ENCODE measurements around the gene TIMM8B.
"Not testable (repeated sequence)": the region's sequence is repeated elsewhere in the genome, so short reads cannot be mapped to it uniquely, and the experiment has no call there.

TIMM8B gene

GRCh38 chr11:112082729-112083128, 3.8 kb downstream of the TIMM8B start:
- H3K9me3 ChIP-seq (ENCODE audit: control insufficient read depth, low read length) = no peaks in the 10 kb centered on the region
- peaks cover 70% of the 10 kb centered on the region for H3K36me3 ChIP-seq (ENCODE audit: control insufficient read depth, insufficient read depth, low read length)

DNA sequence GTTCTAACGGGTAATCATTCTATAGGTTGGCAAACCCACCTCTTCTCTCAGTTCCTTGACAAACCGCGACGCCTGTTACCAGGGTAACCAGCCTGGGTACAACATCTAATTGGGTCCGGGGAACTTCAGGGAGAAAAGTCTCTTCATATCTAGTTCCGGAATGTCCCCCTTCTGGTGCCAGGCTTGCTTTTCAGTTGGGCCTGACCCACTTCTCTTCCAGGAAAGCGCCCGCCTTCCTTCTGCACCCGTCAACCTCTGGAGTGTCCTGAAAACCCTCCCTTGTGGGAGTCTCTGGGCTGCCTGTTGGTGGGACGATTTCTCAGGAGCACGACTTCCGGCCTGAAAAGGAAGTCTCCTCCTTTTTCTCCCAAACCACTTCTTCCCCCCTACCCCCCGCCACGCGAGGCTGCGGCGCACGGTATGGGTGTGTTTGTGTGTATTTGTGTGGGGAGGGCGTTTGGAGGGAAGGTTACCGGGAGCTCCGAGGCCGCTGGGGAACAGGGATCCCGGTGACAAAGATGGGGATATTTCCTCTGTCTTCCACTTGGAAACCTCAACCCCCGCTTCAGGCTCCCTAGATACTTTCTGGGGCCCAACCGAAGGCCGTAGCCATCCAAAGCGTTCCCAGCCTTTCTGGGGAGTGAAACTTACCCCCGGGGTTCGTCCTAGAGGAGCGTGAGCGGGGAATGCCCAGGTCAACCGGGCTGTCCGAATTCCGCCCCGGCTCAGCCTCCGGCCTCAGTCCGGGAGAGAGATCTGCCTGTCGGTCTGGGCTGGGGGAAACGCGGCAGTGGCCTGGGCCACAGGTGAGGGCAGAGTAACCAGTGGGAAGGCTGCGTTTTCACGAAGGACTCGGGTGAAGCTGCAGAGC, 12.4 kb downstream of the TIMM8B start, which contains the start of the genes NKAPD1 and PIH1D2:
TSS of gene NKAPD1 (plus strand) at position 359 of the 871 bp plus-strand sequence. CDS start 1,276 bp downstream, outside the sequence.
TSS of gene PIH1D2 (minus strand) at position 77 of the 871 bp plus-strand sequence. CDS start 843 bp downstream, outside the sequence.
- H3K4me1 ChIP-seq (ENCODE audit: control insufficient read depth, insufficient read depth, low read length, poor library complexity, severe bottlenecking) = peaks cover 13% of the 10 kb centered on the region
- no peaks in the 10 kb centered on the region for H3K9me3 ChIP-seq (ENCODE audit: control insufficient read depth, low read length)
- WGBS, 2 experiments (ENCODE audit: insufficient coverage in 2 of 2) = 1 to 2% methylated on average over 24 to 26 of the region's 43 CpGs
- H3K4me3 ChIP-seq (ENCODE audit: extremely low read depth, insufficient read depth, low read length, poor library complexity, severe bottlenecking) = peak within 1 kb of the TSS; percentile 98
- H3K27ac ChIP-seq (ENCODE audit: low read depth, low read length, severe bottlenecking) = peak within 1 kb of the TSS; percentile 97
- H3K36me3 ChIP-seq (ENCODE audit: control insufficient read depth, insufficient read depth, low read length) = peaks cover 35% of the 10 kb centered on the region

More at GRCh38 chr11:112082729-112083128, 3.8 kb downstream of the TIMM8B start:
- peak overlapping the region; percentile 85 for H3K27ac ChIP-seq (ENCODE audit: low read depth, low read length, severe bottlenecking)
- peaks cover 14% of the 10 kb centered on the region for H3K4me1 ChIP-seq (ENCODE audit: control insufficient read depth, insufficient read depth, low read length, poor library complexity, severe bottlenecking)
- WGBS, 2 experiments (ENCODE audit: insufficient coverage in 2 of 2) = 88 to 90% methylated on average over 3 to 4 of the region's 4 CpGs
- H3K4me3 ChIP-seq (ENCODE audit: extremely low read depth, insufficient read depth, low read length, poor library complexity, severe bottlenecking) = no peak overlapping the region

DNA sequence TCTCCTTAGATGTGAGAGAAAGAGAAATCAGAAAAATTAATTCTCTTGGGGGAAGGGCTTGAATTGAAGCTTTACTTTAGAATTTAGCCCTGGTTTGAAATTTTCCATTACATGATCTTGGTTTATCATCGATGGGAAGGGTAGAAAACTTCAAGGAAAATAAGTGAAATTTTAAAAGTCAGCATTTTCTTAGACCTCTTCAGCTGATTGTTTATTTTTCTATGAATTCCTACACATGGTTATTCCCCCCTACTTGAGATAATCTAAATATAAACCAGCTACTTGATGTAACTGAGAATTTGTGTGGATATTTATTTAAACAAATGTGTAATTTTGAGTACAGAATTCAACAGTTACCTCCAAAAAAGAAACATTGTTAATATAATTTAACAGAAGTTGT, 23.6 kb downstream of the TIMM8B start:
- Histone ChIP-seq H3K27ac (ENCODE audit: low read depth, low read length, severe bottlenecking) (no peak overlapping the region), H3K4me3 (ENCODE audit: extremely low read depth, insufficient read depth, low read length, poor library complexity, severe bottlenecking) (no peak overlapping the region), H3K9me3 (ENCODE audit: control insufficient read depth, low read length) (no peaks in the 10 kb centered on the region), H3K4me1 (ENCODE audit: control insufficient read depth, insufficient read depth, low read length, poor library complexity, severe bottlenecking) (no peaks in the 10 kb centered on the region), H3K36me3 (ENCODE audit: control insufficient read depth, insufficient read depth, low read length) (peaks cover 48% of the 10 kb centered on the region)
- WGBS, 2 experiments (ENCODE audit: insufficient coverage in 2 of 2) = 100% methylated on average over 1 of the region's 1 CpG; no CpG with 5 or more reads in 1 of the 2 experiments

GRCh38 chr11:112058103-112058502, 28.5 kb downstream of the TIMM8B start:
- peaks cover 88% of the 10 kb centered on the region for H3K36me3 ChIP-seq (ENCODE audit: control insufficient read depth, insufficient read depth, low read length)
- 63 to 90% methylated on average over 1 of the region's 1 CpG for WGBS, 2 experiments (ENCODE audit: insufficient coverage in 2 of 2)
- H3K9me3 ChIP-seq (ENCODE audit: control insufficient read depth, low read length) = no peaks in the 10 kb centered on the region
- no peaks in the 10 kb centered on the region for H3K4me1 ChIP-seq (ENCODE audit: control insufficient read depth, insufficient read depth, low read length, poor library complexity, severe bottlenecking)
- H3K4me3 ChIP-seq (ENCODE audit: extremely low read depth, insufficient read depth, low read length, poor library complexity, severe bottlenecking) = no peak overlapping the region
- no peak overlapping the region for H3K27ac ChIP-seq (ENCODE audit: low read depth, low read length, severe bottlenecking)

DNA sequence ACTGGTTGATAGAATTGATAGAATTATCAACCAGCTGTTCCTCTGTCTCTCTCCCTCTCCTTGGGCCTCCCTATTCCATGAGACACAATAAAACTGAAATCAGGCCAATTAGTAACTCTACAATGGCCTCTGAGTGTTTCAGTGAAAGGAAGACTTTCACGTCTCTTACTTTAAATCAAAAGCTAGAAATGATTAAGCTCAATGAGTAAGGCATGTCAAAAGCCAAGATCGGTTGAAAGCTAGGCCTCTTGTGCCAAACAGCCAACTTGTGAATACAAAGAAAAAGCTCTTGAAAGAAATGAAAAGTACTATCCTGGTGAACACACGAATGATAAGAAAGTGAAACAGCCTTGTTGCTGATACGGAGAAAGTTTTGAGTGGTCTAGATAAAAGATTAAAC, 29.4 kb downstream of the TIMM8B start:
- Histone ChIP-seq H3K4me1 (ENCODE audit: control insufficient read depth, insufficient read depth, low read length, poor library complexity, severe bottlenecking) (no peaks in the 10 kb centered on the region), H3K36me3 (ENCODE audit: control insufficient read depth, insufficient read depth, low read length) (peaks cover 88% of the 10 kb centered on the region), H3K9me3 (ENCODE audit: control insufficient read depth, low read length) (no peaks in the 10 kb centered on the region), H3K4me3 (ENCODE audit: extremely low read depth, insufficient read depth, low read length, poor library complexity, severe bottlenecking) (no peak overlapping the region), H3K27ac (ENCODE audit: low read depth, low read length, severe bottlenecking) (no peak overlapping the region)
- WGBS, 2 experiments (ENCODE audit: insufficient coverage in 2 of 2) = 75 to 97% methylated on average over 3 of the region's 4 CpGs

DNA sequence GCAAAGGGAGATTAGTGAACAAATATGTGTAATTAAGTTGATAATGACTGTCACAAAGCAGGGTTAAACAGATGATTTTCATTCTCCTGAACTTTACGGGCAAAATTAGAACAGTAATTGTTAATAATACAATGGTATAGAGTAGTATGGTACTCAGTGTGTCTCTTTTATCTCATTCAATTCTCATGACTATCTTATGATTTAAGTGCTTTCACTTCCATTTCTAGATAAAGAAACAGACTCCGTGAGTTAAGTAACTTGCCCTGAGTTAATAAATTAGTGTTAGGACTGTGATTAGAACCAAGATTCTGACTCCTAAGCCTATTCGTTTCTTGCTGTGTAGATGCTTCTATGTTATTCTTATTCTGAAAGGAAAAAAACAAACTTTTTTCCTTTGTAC, 34.8 kb downstream of the TIMM8B start:
- no peak overlapping the region for H3K27ac ChIP-seq (ENCODE audit: low read depth, low read length, severe bottlenecking)
- H3K4me3 ChIP-seq (ENCODE audit: extremely low read depth, insufficient read depth, low read length, poor library complexity, severe bottlenecking) = no peak overlapping the region
- 86% methylated on average over 1 of the region's 3 CpGs; no CpG with 5 or more reads in 1 of the 2 experiments for WGBS, 2 experiments (ENCODE audit: insufficient coverage in 2 of 2)
- H3K4me1 ChIP-seq (ENCODE audit: control insufficient read depth, insufficient read depth, low read length, poor library complexity, severe bottlenecking) = no peaks in the 10 kb centered on the region
- no peaks in the 10 kb centered on the region for H3K9me3 ChIP-seq (ENCODE audit: control insufficient read depth, low read length)
- H3K36me3 ChIP-seq (ENCODE audit: control insufficient read depth, insufficient read depth, low read length) = peaks cover 84% of the 10 kb centered on the region

GRCh38 chr11:112050721-112051120, 35.8 kb downstream of the TIMM8B start:
- no CpG with 5 or more reads among the region's 3 CpGs for WGBS, 2 experiments (ENCODE audit: insufficient coverage in 2 of 2)
- no peak overlapping the region for H3K27ac ChIP-seq (ENCODE audit: low read depth, low read length, severe bottlenecking)
- H3K4me1 ChIP-seq (ENCODE audit: control insufficient read depth, insufficient read depth, low read length, poor library complexity, severe bottlenecking) = no peaks in the 10 kb centered on the region
- no peaks in the 10 kb centered on the region for H3K9me3 ChIP-seq (ENCODE audit: control insufficient read depth, low read length)
- no peak overlapping the region for H3K4me3 ChIP-seq (ENCODE audit: extremely low read depth, insufficient read depth, low read length, poor library complexity, severe bottlenecking)
- H3K36me3 ChIP-seq (ENCODE audit: control insufficient read depth, insufficient read depth, low read length) = peaks cover 83% of the 10 kb centered on the region

GRCh38 chr11:112049777-112050176, 36.8 kb downstream of the TIMM8B start:
- no peak overlapping the region for H3K27ac ChIP-seq (ENCODE audit: low read depth, low read length, severe bottlenecking)
- no peak overlapping the region for H3K4me3 ChIP-seq (ENCODE audit: extremely low read depth, insufficient read depth, low read length, poor library complexity, severe bottlenecking)
- no peaks in the 10 kb centered on the region for H3K9me3 ChIP-seq (ENCODE audit: control insufficient read depth, low read length)
- peaks cover 85% of the 10 kb centered on the region for H3K36me3 ChIP-seq (ENCODE audit: control insufficient read depth, insufficient read depth, low read length)
- WGBS, 2 experiments (ENCODE audit: insufficient coverage in 2 of 2) = 0% methylated on average over 1 of the region's 2 CpGs
- no peaks in the 10 kb centered on the region for H3K4me1 ChIP-seq (ENCODE audit: control insufficient read depth, insufficient read depth, low read length, poor library complexity, severe bottlenecking)

GRCh38 chr11:112048256-112048655, 38.3 kb downstream of the TIMM8B start:
- peaks cover 78% of the 10 kb centered on the region for H3K36me3 ChIP-seq (ENCODE audit: control insufficient read depth, insufficient read depth, low read length)
- H3K9me3 ChIP-seq (ENCODE audit: control insufficient read depth, low read length); H3K27ac ChIP-seq (ENCODE audit: low read depth, low read length, severe bottlenecking); H3K4me3 ChIP-seq (ENCODE audit: extremely low read depth, insufficient read depth, low read length, poor library complexity, severe bottlenecking); H3K4me1 ChIP-seq (ENCODE audit: control insufficient read depth, insufficient read depth, low read length, poor library complexity, severe bottlenecking): not testable (repeated sequence)
- WGBS, 2 experiments (ENCODE audit: insufficient coverage in 2 of 2) = 100% methylated on average over 1 of the region's 3 CpGs; no CpG with 5 or more reads in 1 of the 2 experiments

DNA sequence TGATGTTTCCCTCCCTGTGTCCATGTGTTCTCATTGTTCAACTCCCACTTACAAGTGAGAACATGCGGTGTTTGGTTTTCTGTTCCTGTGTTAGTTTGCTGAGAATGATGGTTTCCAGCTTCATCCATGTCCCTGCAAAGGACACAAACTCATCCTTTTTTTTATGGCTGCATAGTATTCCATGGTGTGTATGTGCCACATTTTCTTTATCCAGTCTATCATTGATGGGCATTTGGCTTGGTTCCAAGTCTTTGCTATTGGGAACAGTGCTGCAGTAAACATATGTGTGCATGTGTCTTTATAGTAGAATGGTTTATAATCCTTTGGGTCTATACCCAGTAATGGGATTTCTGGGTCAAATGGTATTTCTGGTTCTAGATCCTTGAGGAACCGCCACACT, 39.9 kb downstream of the TIMM8B start:
- 89 to 100% methylated on average over 1 of the region's 2 CpGs for WGBS, 2 experiments (ENCODE audit: insufficient coverage in 2 of 2)
- H3K9me3 ChIP-seq (ENCODE audit: control insufficient read depth, low read length); H3K4me3 ChIP-seq (ENCODE audit: extremely low read depth, insufficient read depth, low read length, poor library complexity, severe bottlenecking); H3K27ac ChIP-seq (ENCODE audit: low read depth, low read length, severe bottlenecking): not testable (repeated sequence)
- Histone ChIP-seq H3K4me1 (ENCODE audit: control insufficient read depth, insufficient read depth, low read length, poor library complexity, severe bottlenecking) (peaks cover 14% of the 10 kb centered on the region), H3K36me3 (ENCODE audit: control insufficient read depth, insufficient read depth, low read length) (peaks cover 67% of the 10 kb centered on the region)

- WGBS, 2 experiments (ENCODE audit: insufficient coverage in 2 of 2) = 94 to 100% methylated on average over 2 of the region's 4 CpGs
- Histone ChIP-seq H3K4me3 (ENCODE audit: extremely low read depth, insufficient read depth, low read length, poor library complexity, severe bottlenecking) (no peak overlapping the region), H3K4me1 (ENCODE audit: control insufficient read depth, insufficient read depth, low read length, poor library complexity, severe bottlenecking) (peaks cover 19% of the 10 kb centered on the region), H3K9me3 (ENCODE audit: control insufficient read depth, low read length) (no peaks in the 10 kb centered on the region), H3K36me3 (ENCODE audit: control insufficient read depth, insufficient read depth, low read length) (peaks cover 66% of the 10 kb centered on the region), H3K27ac (ENCODE audit: low read depth, low read length, severe bottlenecking) (no peak overlapping the region)
Measured at GRCh38 chr11:112044961-112045360, 41.6 kb downstream of the TIMM8B start.

Measured in mesodermal cell (in vitro differentiated cells).